Embryonic facial prominence (tissue), 1 donor: ENCODE results near the gene ATG3.
A peak's percentile ranks its signal among the peaks of the same experiment; 100 is the strongest.
"Not testable (repeated sequence)": the region's sequence is repeated elsewhere in the genome, so short reads cannot be mapped to it uniquely, and the experiment has no call there.

Experiments
- DNase-seq: peaks from one replicate; pipeline ENCODE4 v3.0.0-alpha.2; 2016; ENCODE audit errors: extremely low spot score

Gene ATG3

DNA sequence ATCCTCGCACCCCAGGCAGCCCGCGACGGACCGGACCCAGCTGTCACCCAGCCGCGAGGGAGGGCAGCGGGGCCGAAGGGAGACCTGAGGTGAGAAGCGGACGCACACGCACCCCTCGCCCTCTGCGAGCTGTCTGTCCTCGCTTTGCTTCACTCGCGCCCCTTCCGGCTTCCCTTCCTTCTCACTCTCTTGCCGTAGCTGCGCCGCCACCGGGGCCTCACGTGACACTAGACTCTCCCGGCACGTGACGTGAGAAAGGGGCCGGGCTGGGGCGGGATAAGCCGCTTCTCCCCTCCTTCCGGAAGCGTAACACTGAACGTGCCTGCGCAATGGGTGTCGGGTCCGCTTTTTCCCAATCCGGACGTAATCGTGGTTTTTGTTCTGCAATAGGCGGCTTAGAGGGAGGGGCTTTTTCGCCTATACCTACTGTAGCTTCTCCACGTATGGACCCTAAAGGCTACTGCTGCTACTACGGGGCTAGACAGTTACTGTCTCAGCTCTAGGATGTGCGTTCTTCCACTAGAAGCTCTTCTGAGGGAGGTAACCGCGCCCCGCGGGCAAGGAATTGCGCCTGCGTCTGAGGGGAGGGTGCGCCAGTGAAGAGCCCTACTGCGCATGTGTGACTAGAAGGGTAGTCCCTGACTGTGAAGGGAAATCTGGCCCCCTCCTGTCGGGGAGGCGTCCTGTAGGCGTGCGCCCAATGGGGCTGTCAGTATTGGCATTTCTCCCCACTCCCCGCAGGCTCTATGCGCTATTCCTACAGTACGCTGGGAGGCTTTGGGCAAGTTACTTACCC is at the start of gene ATG3, which contains the start of gene SLC35A5:
ATG3 (minus strand) TSS at position 229 of the 796 bp plus-strand sequence. CDS start 434 bp downstream, outside the sequence.
SLC35A5 (plus strand) TSS at position 312 of the 796 bp plus-strand sequence. CDS start 1,359 bp downstream, outside the sequence.
- DNase-seq: peak; percentile 98

DNA sequence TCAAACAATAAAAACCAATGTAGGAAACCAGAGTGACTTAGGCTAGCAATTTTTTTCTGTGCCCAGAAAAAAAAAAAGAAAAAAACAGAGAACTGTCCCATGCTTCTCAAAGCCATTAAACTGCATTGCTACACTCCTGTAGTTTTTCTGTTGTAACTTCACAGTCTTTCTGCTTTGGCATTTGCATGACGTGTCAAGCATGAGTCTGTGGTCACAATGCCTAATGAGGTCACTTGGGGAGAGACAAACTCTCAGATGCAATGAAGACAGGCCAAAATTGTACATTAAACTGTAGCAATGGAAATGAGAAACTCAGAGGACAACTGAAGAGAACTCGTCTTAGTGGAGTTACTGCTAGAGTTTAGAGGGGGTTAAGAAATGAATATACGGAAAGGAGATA is 48.4 kb upstream of the ATG3 start:
- no peak for DNase-seq

- DNase-seq: no peak
Observed at GRCh38 chr3:112607863-112608262, 46.1 kb upstream of the ATG3 start.

GRCh38 chr3:112606098-112606497 is 44.3 kb upstream of the ATG3 start:
- no peak for DNase-seq

DNA sequence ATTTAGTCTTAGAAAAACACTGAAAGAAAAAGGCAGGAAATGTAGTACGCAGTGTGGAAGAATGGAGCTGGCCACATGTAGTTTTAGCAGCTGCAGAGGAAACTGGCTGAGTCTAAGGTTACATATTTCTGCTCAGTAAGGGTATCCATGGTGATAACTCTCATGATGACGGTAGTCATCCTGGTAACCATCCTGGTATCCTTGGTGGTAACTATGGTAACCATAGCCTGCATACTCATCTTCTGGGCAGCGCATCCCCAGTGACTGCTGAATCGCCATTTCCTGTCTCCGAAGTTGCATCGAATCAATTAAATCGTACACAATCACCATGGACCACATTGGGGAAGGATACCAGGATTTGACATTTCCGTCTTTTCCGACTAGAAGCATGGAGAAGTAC is 43.5 kb upstream of the ATG3 start:
- DNase-seq: peak; percentile 25

GRCh38 chr3:112604536-112604935 is 42.8 kb upstream of the ATG3 start:
- no peak for DNase-seq

DNA sequence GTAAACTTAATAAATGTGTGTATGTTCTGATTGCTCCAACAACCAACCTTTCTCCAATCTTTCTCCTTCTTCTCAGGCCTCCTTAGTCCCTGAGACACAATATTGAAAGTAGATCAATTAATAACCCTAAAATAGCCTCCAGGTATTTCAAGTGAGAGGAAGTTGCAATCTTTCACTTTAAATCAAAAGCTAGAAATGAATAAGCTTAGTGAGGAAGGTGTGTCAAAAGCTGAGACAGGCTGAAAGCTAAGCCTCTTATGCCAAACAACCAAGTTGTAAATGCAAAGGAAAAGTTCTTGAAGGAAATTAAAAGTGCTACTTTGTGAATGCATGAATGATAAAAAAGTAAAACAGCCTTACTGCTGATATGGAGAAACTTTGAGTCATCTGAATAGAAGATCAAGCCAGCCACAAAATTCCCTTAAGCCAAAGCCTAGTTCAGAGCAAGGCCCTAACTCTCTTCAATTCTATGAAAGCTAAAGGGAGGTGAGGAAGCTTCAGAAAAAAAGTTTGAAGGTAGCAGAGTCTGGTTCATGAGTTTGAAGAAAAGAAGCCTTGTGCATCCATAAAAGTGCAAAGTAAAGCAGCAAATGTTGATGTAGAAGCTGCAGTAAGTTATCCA is 40.6 kb upstream of the ATG3 start:
- no peak for DNase-seq

- DNase-seq: no peak
Observed at GRCh38 chr3:112598731-112599130, 37.0 kb upstream of the ATG3 start.

DNA sequence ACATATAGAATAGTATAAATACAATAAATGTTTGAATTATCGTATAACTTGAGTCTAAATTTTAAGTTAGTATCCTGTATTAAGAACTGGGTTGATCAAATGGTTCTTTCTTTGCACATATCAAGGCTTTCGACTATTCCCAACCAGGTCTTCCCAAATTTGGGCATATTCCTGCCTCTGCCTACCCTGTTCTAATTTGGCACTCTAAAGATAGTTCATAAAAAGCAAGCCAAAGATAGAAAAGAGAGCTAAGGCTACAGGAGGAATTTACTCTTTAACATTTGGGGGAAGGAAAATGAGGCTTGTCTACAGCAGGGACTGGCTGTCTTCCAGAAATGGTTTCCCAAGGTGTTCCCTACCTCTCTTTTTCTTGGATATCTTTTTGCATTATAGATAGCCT is 36.2 kb upstream of the ATG3 start:
- DNase-seq: no peak

DNA sequence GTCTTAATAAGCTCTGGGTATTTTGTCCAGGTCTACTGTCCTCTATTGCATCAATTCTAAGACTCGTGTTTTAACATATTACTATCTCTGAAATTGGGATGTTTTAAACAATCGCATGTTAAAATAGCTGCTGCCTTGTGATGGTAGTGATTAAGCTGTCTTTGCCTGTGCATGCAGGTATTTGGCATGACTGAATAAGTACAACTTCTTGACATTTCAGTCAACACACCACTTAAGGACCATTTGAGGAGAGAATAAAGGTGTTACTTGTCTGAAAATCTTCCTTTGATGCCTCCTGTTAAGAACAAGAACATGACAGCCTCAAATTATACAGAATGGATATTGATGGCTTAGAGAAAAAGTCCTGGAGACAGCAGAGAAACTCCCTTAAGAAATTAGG is 33.1 kb upstream of the ATG3 start:
- DNase-seq: no peak

DNA sequence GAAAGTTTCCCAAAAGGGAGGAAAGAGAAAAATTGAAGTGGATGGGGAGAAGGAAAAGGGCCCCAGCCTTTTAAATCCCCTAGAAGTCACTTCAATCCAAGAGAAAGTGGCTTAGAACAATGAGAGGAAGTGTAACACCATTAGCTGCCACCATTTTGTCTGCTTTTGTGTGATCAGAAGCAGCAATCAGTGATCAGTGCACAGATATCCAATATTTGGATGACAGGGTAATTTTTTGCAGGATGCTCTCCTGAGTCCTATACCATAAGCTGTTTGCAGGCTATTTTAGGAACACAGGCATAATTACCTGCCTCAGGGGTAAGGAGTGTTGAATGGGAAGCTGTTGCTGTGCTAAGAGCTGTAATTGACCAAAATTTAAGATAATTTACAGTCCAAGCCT is 31.5 kb upstream of the ATG3 start:
- no peak for DNase-seq

GRCh38 chr3:112587336-112587735 is 25.6 kb upstream of the ATG3 start:
- no peak for DNase-seq

DNA sequence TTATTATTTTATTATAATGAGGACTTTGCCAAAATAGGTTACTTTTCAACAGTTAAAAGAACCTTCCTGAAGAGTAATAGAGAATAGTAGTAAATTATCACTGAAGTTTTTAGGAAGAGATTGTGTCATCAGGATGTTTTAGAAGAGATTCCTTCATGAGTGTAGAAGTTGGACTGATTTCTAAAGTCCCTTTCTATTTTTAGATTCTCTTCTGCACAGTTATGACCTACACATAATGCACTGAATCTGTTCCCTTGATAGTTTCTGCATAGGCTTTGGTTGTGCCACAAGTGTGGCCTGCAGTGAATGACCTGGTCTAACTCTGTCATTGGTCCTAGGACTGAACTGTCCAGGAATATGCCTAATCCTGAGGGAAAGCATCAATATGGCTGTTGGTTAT is 24.0 kb upstream of the ATG3 start:
- DNase-seq: no peak

DNA sequence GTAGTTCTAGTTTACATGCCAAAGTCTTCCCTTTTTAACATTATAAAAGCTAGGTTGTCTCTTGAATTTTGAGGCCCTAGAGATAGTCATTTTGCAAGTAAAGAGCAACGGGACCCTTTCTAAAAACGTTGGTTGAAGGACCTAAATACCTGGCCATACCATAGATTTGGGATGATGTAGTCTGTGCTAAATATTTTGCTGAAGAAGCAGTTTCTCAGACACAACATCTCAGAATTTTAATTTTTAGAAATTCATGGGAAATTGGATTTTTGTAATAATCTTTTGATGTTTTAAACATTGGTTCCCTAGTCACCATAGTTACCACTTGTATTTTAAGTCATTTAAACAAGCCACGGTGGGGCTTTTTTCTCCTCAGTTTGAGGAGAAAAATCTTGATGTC is 21.3 kb upstream of the ATG3 start:
- DNase-seq: no peak

GRCh38 chr3:112582244-112582874 is 20.6 kb upstream of the ATG3 start:
- DNase-seq: peak; percentile 54

- DNase-seq: no peak
Observed at GRCh38 chr3:112579697-112580096, 17.9 kb upstream of the ATG3 start.

GRCh38 chr3:112579232-112579631 is 17.5 kb upstream of the ATG3 start:
- DNase-seq: no peak

- DNase-seq: no peak
Observed at GRCh38 chr3:112572701-112573100, 10.9 kb upstream of the ATG3 start.

DNA sequence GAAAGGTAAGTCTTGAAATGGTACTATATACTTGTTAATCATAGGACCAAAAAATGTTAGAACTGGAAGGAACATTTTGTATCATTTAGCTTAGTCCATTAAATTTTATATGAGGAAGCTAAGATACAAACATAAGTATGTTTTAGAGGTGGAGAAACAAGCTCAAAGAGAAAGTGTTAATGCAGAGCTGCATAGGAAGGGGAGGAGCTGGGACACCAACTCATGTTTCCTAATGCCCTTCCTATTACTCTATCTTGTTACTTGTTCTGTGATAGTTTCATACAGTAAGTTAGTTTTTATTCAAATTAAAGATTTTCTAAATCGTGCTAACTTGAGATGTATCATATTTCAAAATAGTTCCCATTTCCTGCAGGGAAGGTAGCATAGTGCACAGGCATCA is 7.5 kb upstream of the ATG3 start:
- DNase-seq: no peak

DNA sequence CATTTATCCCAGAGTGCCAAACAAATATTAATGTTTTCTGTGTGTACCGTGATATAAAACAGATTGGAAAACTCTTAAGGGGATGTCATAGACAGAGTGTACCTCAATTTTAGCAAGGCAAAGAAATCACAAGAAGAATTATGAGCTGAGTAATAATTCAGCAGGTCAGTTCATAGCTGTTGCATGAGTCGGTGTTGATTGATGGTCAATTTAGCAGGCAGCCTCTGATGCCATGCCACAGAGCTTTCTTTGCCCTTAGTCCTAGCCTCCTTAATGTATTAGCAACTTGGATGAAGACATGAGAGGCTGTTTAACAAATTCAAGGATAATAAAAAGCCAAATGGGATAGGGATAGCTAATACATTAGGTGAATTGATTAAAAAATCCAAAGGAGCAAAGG is 6.9 kb upstream of the ATG3 start:
- no peak for DNase-seq

DNA sequence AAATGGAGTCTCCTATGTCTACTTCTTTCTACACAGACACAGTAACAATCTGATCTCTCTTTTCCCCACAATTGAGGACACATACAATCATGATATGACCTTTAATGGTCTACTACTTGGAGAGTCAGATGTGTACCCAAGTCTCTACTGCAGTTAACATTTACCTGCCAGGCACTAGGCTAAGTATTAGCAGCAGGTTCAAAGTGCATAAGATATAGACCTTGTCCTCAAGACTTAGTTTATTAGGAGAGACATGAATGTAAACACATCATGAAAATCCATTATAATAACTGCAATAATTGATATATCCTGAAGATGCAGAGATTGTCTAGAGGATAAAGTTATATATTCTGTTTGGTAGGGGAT is 3.2 kb upstream of the ATG3 start:
- no peak for DNase-seq

- DNase-seq: not testable (repeated sequence)
Observed at GRCh38 chr3:112564247-112564939, 2.6 kb upstream of the ATG3 start.

- no peak for DNase-seq
Observed at GRCh38 chr3:112561484-112561733, 353 bp downstream of the ATG3 start.
